Lower leg skin (tissue), 4 donors: Measurements from ENCODE around the gene RSPH9. TPM values are rescaled to one million over a fixed set of nuclear protein-coding genes. Genes with fewer than 3 reads are reported as not detected.
"Not testable (repeated sequence)": the region's sequence is repeated elsewhere in the genome, so short reads cannot be mapped to it uniquely, and the experiment has no call there.

ENCODE experiments used
- DNase-seq, 2 donors: peaks; one replicate each; pipeline ENCODE4 v3.0.0-alpha.2; 2019; ENCODE audit warnings: low spot score in 2 of 2
- H3K4me3 ChIP-seq: fragments of 200-600 bp; sonication (generic); 2 replicates; pipeline ENCODE4 v1.5.1; 2017; ENCODE audit warnings: mild to moderate bottlenecking, low read depth; ENCODE audit not compliant: poor library complexity, severe bottlenecking
- POLR2A ChIP-seq, 2 donors: fragments of 450-650 bp; IDR thresholded peaks; one replicate each; pipeline ENCODE4 v1.6.1; 2016 to 2017; ENCODE audit warnings: antibody characterized with exemption in 2 of 2, mild to moderate bottlenecking in 1 of 2, moderate library complexity in 1 of 2
- WGBS, 2 donors: methylation state at CpG; one replicate each; pipeline ENCODE4 v1.1.5; 2018; 5-methylcytosine and 5-hydroxymethylcytosine counted together
- intact Hi-C: fragments of 100-400 bp; cut with DNase I; formaldehyde crosslinking; loops from one replicate; pipeline ENCODE4 v1.15.0; 2023; ENCODE audit warnings: low total_unique reads
- total RNA-seq, 4 donors: library from RNA; depleted of rRNA; stranded (reverse); fragments of >200 nt; gene quantifications; one replicate each; pipeline ENCODE4 v1.1.0, GENCODE V29; 2016
- TF ChIP-seq, protein P1 (sequence below), 3 donors: fragments of 450-650 bp; IDR thresholded peaks; one replicate each; pipeline ENCODE4 v1.5.1; 2016; ENCODE audit warnings: antibody characterized with exemption in 3 of 3, mild to moderate bottlenecking in 3 of 3, moderate library complexity in 2 of 3

Gene RSPH9
- total RNA-seq, 4 donors from 2014 or later: 0.17 to 0.42 TPM; not detected in 2

DNA sequence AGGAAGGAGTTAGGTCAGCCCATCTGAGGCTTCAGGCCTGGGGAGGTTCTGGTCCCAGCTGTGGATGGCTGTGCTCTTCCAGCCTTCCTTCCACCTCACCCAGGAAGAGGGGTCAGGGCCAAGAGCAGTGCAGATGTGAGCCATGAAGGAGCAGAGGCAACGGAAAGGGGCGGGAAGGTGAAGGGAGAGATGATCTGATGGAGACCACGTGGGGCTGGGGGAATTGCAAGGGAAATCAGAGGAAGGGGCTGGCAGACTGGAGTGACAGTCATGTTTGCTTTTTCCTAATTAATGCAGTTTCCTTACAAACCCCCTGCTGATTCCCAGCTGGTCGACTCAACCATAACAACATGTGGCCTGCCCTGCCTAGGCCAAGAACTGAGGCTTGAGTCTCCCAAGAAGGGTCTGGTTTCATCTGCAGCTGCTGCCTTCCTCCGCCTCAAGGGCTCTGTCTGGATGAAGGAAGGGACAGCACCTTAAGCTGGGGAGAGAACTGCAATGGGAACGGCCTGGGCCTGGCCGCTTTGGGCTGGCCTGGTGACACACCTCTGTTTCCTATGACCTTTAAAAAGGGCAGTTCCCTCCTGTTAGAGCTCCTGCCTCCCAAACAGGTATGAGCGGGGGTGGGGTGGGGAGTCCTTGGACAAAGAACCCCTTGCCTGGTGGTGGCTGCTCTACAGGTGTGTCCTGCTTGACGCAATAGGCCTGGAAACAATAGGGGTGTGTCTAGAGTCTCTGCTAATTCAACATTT lies 50.6 kb downstream of the RSPH9 start:
- no peak for TF ChIP-seq POLR2A (IDR thresholded peaks at IDR 0.05)
- TF ChIP-seq, protein P1, sequence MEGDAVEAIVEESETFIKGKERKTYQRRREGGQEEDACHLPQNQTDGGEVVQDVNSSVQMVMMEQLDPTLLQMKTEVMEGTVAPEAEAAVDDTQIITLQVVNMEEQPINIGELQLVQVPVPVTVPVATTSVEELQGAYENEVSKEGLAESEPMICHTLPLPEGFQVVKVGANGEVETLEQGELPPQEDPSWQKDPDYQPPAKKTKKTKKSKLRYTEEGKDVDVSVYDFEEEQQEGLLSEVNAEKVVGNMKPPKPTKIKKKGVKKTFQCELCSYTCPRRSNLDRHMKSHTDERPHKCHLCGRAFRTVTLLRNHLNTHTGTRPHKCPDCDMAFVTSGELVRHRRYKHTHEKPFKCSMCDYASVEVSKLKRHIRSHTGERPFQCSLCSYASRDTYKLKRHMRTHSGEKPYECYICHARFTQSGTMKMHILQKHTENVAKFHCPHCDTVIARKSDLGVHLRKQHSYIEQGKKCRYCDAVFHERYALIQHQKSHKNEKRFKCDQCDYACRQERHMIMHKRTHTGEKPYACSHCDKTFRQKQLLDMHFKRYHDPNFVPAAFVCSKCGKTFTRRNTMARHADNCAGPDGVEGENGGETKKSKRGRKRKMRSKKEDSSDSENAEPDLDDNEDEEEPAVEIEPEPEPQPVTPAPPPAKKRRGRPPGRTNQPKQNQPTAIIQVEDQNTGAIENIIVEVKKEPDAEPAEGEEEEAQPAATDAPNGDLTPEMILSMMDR (IDR thresholded peaks at IDR 0.05): no peak
- H3K4me3 ChIP-seq: no peak overlapping the region
- intact Hi-C loops: no loop called here
- 67 to 76% methylated on average over 9 of the region's 9 CpGs for WGBS, 2 donors
- no peak for DNase-seq

DNA sequence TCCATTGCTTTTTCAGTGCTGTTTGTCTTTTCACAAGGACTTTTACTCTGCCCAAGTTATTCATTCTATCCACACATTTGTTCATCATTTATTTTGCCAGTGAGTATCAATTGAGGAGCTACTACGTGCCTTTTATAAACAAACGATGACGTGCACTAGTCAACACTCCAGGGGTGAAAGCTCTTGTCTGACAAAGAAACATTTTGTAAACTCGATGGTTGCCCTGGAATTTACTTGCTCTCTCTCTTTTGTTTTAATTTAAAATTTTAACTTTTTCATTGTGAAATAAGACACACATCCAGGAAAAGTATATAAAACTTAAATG lies 51.1 kb downstream of the RSPH9 start:
- intact Hi-C loops: no loop called here
- no peak overlapping the region for H3K4me3 ChIP-seq
- no peak for DNase-seq
- TF ChIP-seq, protein P1 (IDR thresholded peaks at IDR 0.05): no peak
- TF ChIP-seq POLR2A (IDR thresholded peaks at IDR 0.05): no peak
- WGBS, 2 donors: 77 to 80% methylated on average over 4 of the region's 4 CpGs

- no peak for DNase-seq
- TF ChIP-seq, protein P1 (IDR thresholded peaks at IDR 0.05): no peak
- TF ChIP-seq POLR2A (IDR thresholded peaks at IDR 0.05): no peak
- WGBS, 2 donors: 92 to 97% methylated on average over 3 of the region's 3 CpGs
- intact Hi-C loops: no loop called here
- H3K4me3 ChIP-seq: no peak overlapping the region
Observed at GRCh38 chr6:43697421-43697820, 52.6 kb downstream of the RSPH9 start.

DNA sequence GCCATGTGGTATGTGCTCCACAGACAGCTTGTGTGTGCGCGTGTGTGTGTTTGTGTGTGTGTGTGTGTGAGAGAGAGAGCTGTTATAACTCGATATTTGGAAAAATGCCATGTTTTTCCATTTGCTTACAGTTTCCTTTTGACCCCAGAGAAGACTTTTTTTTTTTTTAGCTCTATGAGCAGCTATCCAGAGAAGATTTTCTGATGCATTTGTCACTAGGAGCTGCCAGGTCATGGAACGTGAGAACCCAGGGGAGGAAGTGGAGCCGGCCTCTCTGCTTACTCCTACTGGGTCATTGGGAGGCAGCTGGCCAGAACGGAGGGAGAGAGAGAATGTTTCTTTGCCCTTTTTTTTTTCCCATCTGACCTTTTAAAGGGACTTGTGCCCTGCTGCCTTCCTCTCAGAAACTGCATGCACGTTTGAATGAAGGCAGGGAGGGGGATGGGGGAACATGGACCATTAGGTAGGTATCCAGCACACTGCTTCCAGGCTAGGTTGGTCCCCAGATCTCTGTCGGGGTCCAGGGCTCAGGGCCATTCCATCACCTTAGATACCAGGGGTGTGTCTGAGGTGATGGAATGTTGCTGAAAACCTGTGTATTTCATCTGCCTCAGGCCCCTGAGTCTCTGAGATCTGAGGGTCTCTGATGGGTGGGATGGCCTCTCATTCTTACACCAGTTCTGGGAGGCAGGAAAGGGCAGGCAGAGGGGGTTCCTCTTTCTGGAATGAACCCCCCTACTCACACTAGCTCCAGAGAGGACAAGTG lies 53.9 kb downstream of the RSPH9 start:
- TF ChIP-seq POLR2A (IDR thresholded peaks at IDR 0.05): no peak
- TF ChIP-seq, protein P1 (IDR thresholded peaks at IDR 0.05): no peak
- no peak for DNase-seq
- intact Hi-C loops: no loop called here
- no peak overlapping the region for H3K4me3 ChIP-seq
- 29 to 40% methylated on average over 8 of the region's 8 CpGs for WGBS, 2 donors

DNA sequence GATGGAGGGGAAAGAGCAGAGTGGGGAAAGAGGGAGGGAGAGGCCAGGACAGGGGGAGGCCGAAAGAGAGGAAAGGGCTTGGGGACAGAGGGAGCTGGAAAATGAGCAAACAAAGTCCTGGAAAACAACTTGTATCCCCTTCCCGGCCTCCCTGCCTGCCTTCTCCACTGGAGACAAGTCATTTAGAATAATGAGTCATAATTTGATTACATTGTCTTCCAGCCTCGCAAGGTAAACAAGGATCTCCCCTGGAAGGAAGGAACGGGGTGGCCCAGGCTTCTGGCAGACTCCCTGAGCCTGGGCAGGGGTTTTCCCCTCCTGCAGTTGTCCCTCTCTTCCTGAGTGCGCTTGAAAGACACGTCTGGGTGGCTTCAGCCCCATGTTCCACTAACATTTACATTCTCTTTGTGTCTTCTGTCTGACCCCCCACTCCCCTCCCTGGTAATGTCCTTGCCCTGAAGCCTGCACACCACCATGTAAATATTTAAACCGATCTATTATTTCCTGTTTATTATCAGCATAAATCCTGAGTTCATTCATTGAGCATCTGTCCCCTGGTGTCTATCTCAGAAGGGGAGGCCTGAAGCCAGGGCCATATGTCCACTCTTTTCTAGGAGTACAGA lies 54.8 kb downstream of the RSPH9 start:
- intact Hi-C loops: no loop called here
- 60 to 64% methylated on average over 7 of the region's 7 CpGs for WGBS, 2 donors
- DNase-seq: no peak
- TF ChIP-seq, protein P1 (IDR thresholded peaks at IDR 0.05): no peak
- TF ChIP-seq POLR2A (IDR thresholded peaks at IDR 0.05): no peak
- no peak overlapping the region for H3K4me3 ChIP-seq

DNA sequence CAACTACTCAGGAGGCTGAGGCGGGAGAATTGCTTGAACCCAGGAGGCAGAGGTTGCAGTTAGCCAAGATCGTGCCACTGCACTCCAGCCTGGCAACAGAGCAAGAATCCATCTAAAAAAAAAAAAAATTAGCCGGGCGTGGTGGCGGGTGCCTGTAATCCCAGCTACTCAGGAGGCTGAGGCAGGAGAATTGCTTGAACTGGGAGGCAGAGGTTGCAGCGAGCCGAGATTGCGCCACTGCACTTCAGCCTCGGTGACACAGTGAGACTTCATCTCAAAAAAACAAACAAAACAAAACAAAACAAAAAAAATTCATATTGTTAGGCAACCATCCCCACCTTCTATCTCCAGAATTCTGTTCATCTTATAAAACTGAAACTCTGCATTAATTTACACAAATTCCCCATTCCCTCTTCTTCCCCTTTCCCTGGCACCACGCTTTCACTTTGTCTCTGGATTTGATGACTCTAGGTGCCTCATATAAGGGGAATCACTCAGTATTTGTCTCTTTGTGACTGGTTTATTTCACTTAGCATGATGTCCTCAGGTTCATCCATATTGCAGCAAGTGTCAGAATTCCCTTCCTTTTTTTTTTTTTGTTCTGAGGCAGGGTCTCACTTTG lies 56.2 kb downstream of the RSPH9 start:
- intact Hi-C loops, DNase-seq, H3K4me3 ChIP-seq: not testable (repeated sequence)
- 85% methylated on average over 10 of the region's 10 CpGs for WGBS, 2 donors
